DND-41 (cell line): ENCODE results near the gene AMDHD2.

Source experiments
- ATAC-seq: fragments of 200-7000 bp; cut with Tn5 transposase; 3 replicates; pipeline ENCODE4 v1.9.1; 2021; ENCODE audit warnings: low read depth; ENCODE audit not compliant: insufficient read depth
- DNase-seq: peaks from one replicate; pipeline ENCODE4 v3.0.0-alpha.2; 2020
- H2AFZ ChIP-seq: 2 replicates; pipeline ENCODE4 v1.6.0; 2012; ENCODE audit warnings: low read depth, low read length
- H3K27ac ChIP-seq: 2 replicates; pipeline ENCODE4 v1.5.1; 2012; ENCODE audit warnings: low read length, inconsistent platforms
- H3K27me3 ChIP-seq: fragments of 200-600 bp; sonication (generic); 2 replicates; pipeline ENCODE4 v1.6.0; 2012; ENCODE audit warnings: low read length, mild to moderate bottlenecking, inconsistent platforms; ENCODE audit not compliant: insufficient read depth, poor library complexity
- H3K36me3 ChIP-seq: 2 replicates; pipeline ENCODE4 v1.5.1; 2012; ENCODE audit warnings: low read length, inconsistent platforms; ENCODE audit not compliant: insufficient read depth
- H3K4me1 ChIP-seq: 2 replicates; pipeline ENCODE4 v1.5.1; 2012; ENCODE audit warnings: mild to moderate bottlenecking, low read length; ENCODE audit not compliant: insufficient read depth
- H3K4me2 ChIP-seq: 2 replicates; pipeline ENCODE4 v1.6.0; 2012; ENCODE audit warnings: mild to moderate bottlenecking, moderate library complexity, low read length, inconsistent platforms; ENCODE audit not compliant: insufficient read depth
- H3K4me3 ChIP-seq, 2 experiments: fragments of 200-600 bp in 1 of 2; shearing (Covaris generic) in 1 of 2; 2 replicates each; pipeline ENCODE4 v1.5.1; 2012 to 2016; ENCODE audit warnings: inconsistent platforms in 2 of 2, low read length in 2 of 2, mild to moderate bottlenecking in 2 of 2, low read depth in 1 of 2, moderate library complexity in 1 of 2
- H3K79me2 ChIP-seq: 2 replicates; pipeline ENCODE4 v1.6.0; 2012; ENCODE audit warnings: low read length, inconsistent platforms; ENCODE audit not compliant: insufficient read depth
- H3K9ac ChIP-seq: 2 replicates; pipeline ENCODE4 v1.6.0; 2012; ENCODE audit warnings: low read depth, mild to moderate bottlenecking, inconsistent platforms, low read length, moderate library complexity
- H3K9me3 ChIP-seq: 2 replicates; pipeline ENCODE4 v1.5.1; 2012; ENCODE audit warnings: low read length, moderate library complexity, mild to moderate bottlenecking, inconsistent platforms; ENCODE audit not compliant: insufficient read depth, severe bottlenecking
- H4K20me1 ChIP-seq: 2 replicates; pipeline ENCODE4 v1.6.0; 2012; ENCODE audit warnings: low read length; ENCODE audit not compliant: insufficient read depth
- CTCF ChIP-seq: IDR thresholded peaks from 2 replicates; pipeline ENCODE4 v1.5.1; 2012; ENCODE audit warnings: borderline replicate concordance, low read length, moderate library complexity, mild to moderate bottlenecking; ENCODE audit not compliant: poor library complexity, severe bottlenecking; ENCODE audit errors: extremely low read depth
- EZH2 ChIP-seq: IDR thresholded peaks from 3 replicates; pipeline ENCODE4 v1.6.1; 2012; ENCODE audit warnings: borderline replicate concordance, low read depth, mild to moderate bottlenecking, moderate library complexity, low read length, inconsistent platforms; ENCODE audit not compliant: severe bottlenecking

Gene AMDHD2

GRCh38 chr16:2496223-2497115, 23.7 kb upstream of the AMDHD2 start:
- no peak overlapping the region for H3K27ac ChIP-seq
- no peak overlapping the region for H3K4me2 ChIP-seq
- peaks cover 7% of the 10 kb centered on the region for H3K4me1 ChIP-seq
- no peak for TF ChIP-seq CTCF
- no peak for TF ChIP-seq EZH2
- no peak overlapping the region for H2AFZ ChIP-seq
- peaks cover 51% of the 10 kb centered on the region for H3K36me3 ChIP-seq
- H3K27me3 ChIP-seq, result no peaks in the 10 kb centered on the region
- no peak overlapping the region for H3K4me3 ChIP-seq
- H3K9me3 ChIP-seq, result no peaks in the 10 kb centered on the region
- no peak overlapping the region for H3K9ac ChIP-seq
- peaks cover 10% of the 10 kb centered on the region; the same call in 1 of the 2 replicates for H3K79me2 ChIP-seq
- peaks cover 22% of the 10 kb centered on the region for H4K20me1 ChIP-seq
- no peak for DNase-seq
- ATAC-seq, result no peak

GRCh38 chr16:2497116-2497630, 23.0 kb upstream of the AMDHD2 start:
- H3K9ac ChIP-seq, result no peak overlapping the region
- H3K27me3 ChIP-seq, result no peaks in the 10 kb centered on the region
- TF ChIP-seq EZH2 (no peak), CTCF (no peak)
- no peaks in the 10 kb centered on the region for H3K9me3 ChIP-seq
- ATAC-seq (no peak), DNase-seq (no peak)
- H3K4me2 ChIP-seq, result no peak overlapping the region
- no peak overlapping the region for H3K27ac ChIP-seq
- H3K4me1 ChIP-seq, result peaks cover 11% of the 10 kb centered on the region
- H3K4me3 ChIP-seq, result no peak overlapping the region
- H2AFZ ChIP-seq, result no peak overlapping the region
- peaks cover 9% of the 10 kb centered on the region; the same call in 1 of the 2 replicates for H3K79me2 ChIP-seq
- peaks cover 28% of the 10 kb centered on the region for H4K20me1 ChIP-seq
- peaks cover 56% of the 10 kb centered on the region for H3K36me3 ChIP-seq

- Histone ChIP-seq H3K4me3 (no peak overlapping the region), H3K4me1 (peaks cover 11% of the 10 kb centered on the region), H3K79me2 (0 out of 2 replicates have a peak, but pooled peaks cover 5% of the 10 kb centered on the region), H3K9me3 (no peaks in the 10 kb centered on the region), H3K36me3 (peaks cover 61% of the 10 kb centered on the region), H3K27me3 (no peaks in the 10 kb centered on the region), H3K4me2 (no peak overlapping the region), H3K27ac (no peak overlapping the region), H2AFZ (no peak overlapping the region), H3K9ac (no peak overlapping the region), H4K20me1 (peaks cover 33% of the 10 kb centered on the region)
- no peak for TF ChIP-seq CTCF
- TF ChIP-seq EZH2, result no peak
- ATAC-seq (no peak), DNase-seq (no peak)
Observed at GRCh38 chr16:2497695-2498484, 22.3 kb upstream of the AMDHD2 start.
